CD8-positive, alpha-beta memory T cell (primary cell): Measurements from ENCODE around the gene RGL3. TPM values are rescaled to one million over a fixed set of nuclear protein-coding genes. Genes with fewer than 3 reads are reported as not detected.

Experiments
- CTCF ChIA-PET: fragments of 350-600 bp; sonication (Branson Sonifier 250); formaldehyde crosslinking; loops from one replicate; lab custom pipeline; 2021; ENCODE audit warnings: antibody characterized with exemption; lab: Charles Lee
- POLR2A ChIA-PET: fragments of 350-600 bp; sonication (Branson Sonifier 250); formaldehyde crosslinking; loops from one replicate; lab custom pipeline; 2021; ENCODE audit warnings: antibody characterized with exemption; lab: Charles Lee
- DNase-seq, 5 donors: peaks; one replicate each; pipeline versions ENCODE4 v3.0.0 to v3.0.0-alpha.2; 2020 to 2022; ENCODE audit warnings: mixed read lengths in 1 of 5
- H3K27ac ChIP-seq: one replicate; pipeline ENCODE4 v1.7.0; 2013; ENCODE audit warnings: low read depth, mild to moderate bottlenecking, low read length, moderate library complexity
- H3K27me3 ChIP-seq: 2 replicates; pipeline ENCODE4 v1.7.0; 2013; ENCODE audit warnings: low read length, mild to moderate bottlenecking; ENCODE audit not compliant: insufficient read depth, poor library complexity, severe bottlenecking
- H3K36me3 ChIP-seq: 2 replicates; pipeline ENCODE4 v1.7.0; 2013; ENCODE audit warnings: mild to moderate bottlenecking, low read length, moderate library complexity; ENCODE audit not compliant: insufficient read depth
- H3K4me1 ChIP-seq: 2 replicates; pipeline ENCODE4 v1.7.0; 2013; ENCODE audit warnings: mild to moderate bottlenecking, low read length, moderate library complexity; ENCODE audit not compliant: insufficient read depth
- H3K4me3 ChIP-seq: 2 replicates; pipeline ENCODE4 v1.7.0; 2013; ENCODE audit warnings: mild to moderate bottlenecking, low read length
- H3K9me3 ChIP-seq: 2 replicates; pipeline ENCODE4 v1.7.0; 2013; ENCODE audit warnings: mild to moderate bottlenecking, low read length
- H3K27ac Mint-ChIP-seq, 8 donors: one replicate each; pipeline ENCODE4 v1.8.0; 2020 to 2021; ENCODE audit warnings: mixed read lengths in 8 of 8, mild to moderate bottlenecking in 6 of 8, inconsistent platforms in 3 of 8, moderate library complexity in 3 of 8
- H3K27me3 Mint-ChIP-seq, 2 donors: one replicate each; pipeline ENCODE4 v1.8.0; 2020 to 2021; ENCODE audit warnings: mixed read lengths in 2 of 2, mild to moderate bottlenecking in 1 of 2, moderate library complexity in 1 of 2
- H3K36me3 Mint-ChIP-seq, 3 donors: one replicate each; pipeline ENCODE4 v1.8.0; 2020 to 2021; ENCODE audit warnings: mixed read lengths in 3 of 3, inconsistent platforms in 1 of 3, mild to moderate bottlenecking in 1 of 3
- H3K4me1 Mint-ChIP-seq, 3 donors: one replicate each; pipeline ENCODE4 v1.8.0; 2020 to 2021; ENCODE audit warnings: mixed read lengths in 3 of 3, inconsistent platforms in 1 of 3, mild to moderate bottlenecking in 1 of 3
- H3K4me3 Mint-ChIP-seq, 7 donors: one replicate each; pipeline ENCODE4 v1.8.0; 2020 to 2021; ENCODE audit warnings: mixed read lengths in 7 of 7, mild to moderate bottlenecking in 6 of 7, moderate library complexity in 4 of 7, inconsistent platforms in 2 of 7
- H3K9me3 Mint-ChIP-seq, 5 donors: one replicate each; pipeline ENCODE4 v1.8.0; 2020 to 2022; ENCODE audit warnings: mixed read lengths in 5 of 5, mild to moderate bottlenecking in 3 of 5, moderate library complexity in 2 of 5, inconsistent platforms in 1 of 5
- polyA plus RNA-seq: library from polyadenylated mRNA; unstranded; fragments of 300-500 nt; fragmentation: Illumina TruSeq; gene quantifications from one replicate; pipeline ENCODE4 v1.2.3, GENCODE V29; 2021
- total RNA-seq, 2 experiments: library from RNA; stranded (reverse); gene quantifications; one replicate each; pipeline ENCODE4 v1.2.3, GENCODE V29; 2021

RGL3 gene
- total and polyA plus RNA-seq, 3 experiments from 2014 or later: not detected

DNA sequence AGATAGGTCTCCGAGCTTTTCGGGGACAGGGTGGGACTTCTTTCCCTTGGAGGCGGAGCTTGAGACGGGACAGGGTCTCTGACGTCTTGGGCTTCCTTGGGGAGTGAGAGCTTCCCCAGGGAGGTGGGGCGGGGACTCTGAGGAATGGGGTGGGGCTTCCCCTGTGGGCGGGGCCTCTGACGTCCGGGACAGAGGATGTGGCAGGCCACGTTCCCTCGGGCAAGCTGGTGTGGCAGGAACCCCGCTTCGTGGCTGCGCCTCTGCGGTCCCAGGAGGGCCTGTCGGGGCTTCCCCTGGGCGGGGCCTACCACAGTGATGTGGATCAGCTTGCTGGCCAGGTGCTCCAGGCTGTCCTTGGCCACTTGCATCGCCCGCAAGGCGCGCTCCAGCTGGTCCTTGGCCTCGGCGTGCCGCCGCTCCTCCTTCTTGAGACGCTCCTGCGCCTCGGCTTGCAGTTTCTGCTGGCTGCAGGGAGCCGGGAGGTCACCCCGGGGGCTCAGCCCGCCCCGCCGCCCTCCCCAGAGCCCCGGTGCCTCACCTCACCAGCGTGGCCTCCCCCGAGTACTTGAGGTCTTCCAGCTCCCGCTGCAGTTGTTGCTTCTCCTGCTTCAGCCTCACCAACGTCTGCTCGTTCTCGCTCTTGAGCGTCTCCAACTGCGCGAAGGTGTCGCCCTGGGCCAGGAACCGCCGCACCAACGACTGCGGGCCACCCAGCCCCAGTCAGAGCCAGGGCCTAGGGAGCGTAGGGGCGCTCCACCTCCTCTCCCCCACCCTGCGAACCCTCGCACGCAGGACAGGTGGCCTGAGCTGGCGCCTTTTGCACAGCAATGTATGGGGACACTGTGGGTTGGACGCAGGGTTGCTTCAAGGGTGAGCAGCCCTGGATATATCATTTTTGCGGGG lies 3.3 kb upstream of the RGL3 start:
- peak; percentile 52 to 77 (median 69) for DNase-seq
- peak overlapping the region; percentile 43 for H3K4me3 ChIP-seq
- Mint-ChIP-seq H3K4me3 (peak overlapping the region; percentile 70 to 86 (median 80)), H3K4me1 (peaks cover 32 to 51% (median 37%) of the 10 kb centered on the region in 3 donors), H3K36me3 (no peaks in the 10 kb centered on the region), H3K27ac (peak overlapping the region in 5 of 8 donors; percentile 43 to 78 (median 50)), H3K9me3 (no peaks in the 10 kb centered on the region), H3K27me3 (peaks cover 43 to 58% of the 10 kb centered on the region in 2 donors)
- no peaks in the 10 kb centered on the region for H3K9me3 ChIP-seq
- peaks cover 36% of the 10 kb centered on the region for H3K27me3 ChIP-seq
- no peak overlapping the region for H3K27ac ChIP-seq
- no peaks in the 10 kb centered on the region for H3K36me3 ChIP-seq
- ChIA-PET POLR2A (interaction anchor here (1.0 kb wide), 1 partner anchor 41 kb away, joined by 4 read pairs; no protein-coding TSS in a partner anchor), CTCF (interaction anchor here (1.6 to 2.0 kb wide), 3 partner anchors 39 to 60 kb away, joined by 5 to 10 read pairs (median 5); no protein-coding TSS in a partner anchor)
- peaks cover 37% of the 10 kb centered on the region for H3K4me1 ChIP-seq

DNA sequence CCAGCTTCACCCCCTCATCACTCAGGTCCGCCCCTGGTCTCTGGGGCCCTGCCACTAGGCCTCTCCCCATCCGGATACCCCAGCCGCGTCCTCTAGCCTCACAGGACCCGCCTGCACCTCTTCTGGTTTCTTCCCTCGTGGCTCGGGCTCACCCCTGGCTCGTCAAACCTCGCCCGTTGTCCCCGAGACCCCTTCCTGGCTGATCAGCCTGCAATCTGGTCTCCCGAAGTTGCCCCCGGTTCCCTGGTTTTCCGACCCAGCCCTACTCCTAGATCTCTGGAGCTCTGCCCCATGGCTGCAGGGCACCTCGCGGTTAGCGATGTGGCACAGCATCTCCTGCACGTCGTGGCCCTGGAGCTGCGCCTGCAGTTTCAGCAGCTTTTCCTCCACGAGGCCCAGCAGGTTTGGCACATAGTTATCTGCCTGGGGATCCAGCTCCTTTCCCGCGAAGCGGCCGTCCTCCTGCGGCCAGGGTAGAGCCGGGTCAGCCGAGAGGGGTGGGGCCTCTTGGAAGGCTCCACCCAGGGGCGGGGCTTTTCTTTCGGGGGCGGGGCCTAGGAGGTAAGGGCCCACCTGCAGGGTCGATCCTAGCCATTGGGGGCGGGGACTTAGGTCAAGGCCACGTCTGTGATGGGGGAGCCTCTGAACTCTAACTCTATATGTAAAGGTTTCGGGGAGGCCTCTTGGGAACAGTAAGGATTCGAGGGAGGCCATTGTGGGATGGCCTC lies 2.4 kb upstream of the RGL3 start:
- H3K4me3 ChIP-seq: peak overlapping the region; percentile 43
- ChIA-PET CTCF (interaction anchor here (0.7 to 2.0 kb wide), 4 partner anchors 14 to 47 kb away, joined by 3 to 10 read pairs (median 4); partner anchors contain the start of genes ODAD3, PRKCSH and SWSAP1), POLR2A (interaction anchor here (0.7 kb wide), 1 partner anchor 39 kb away, joined by 3 read pairs; no protein-coding TSS in a partner anchor)
- Mint-ChIP-seq H3K4me1 (peaks cover 32 to 51% (median 37%) of the 10 kb centered on the region in 3 donors), H3K4me3 (peak overlapping the region; percentile 60 to 88 (median 79)), H3K27ac (peak overlapping the region in 5 of 8 donors; percentile 12 to 68 (median 47)), H3K9me3 (no peaks in the 10 kb centered on the region), H3K27me3 (peaks cover 46 to 60% of the 10 kb centered on the region in 2 donors), H3K36me3 (no peaks in the 10 kb centered on the region)
- peak in 4 of 5 donors; percentile 26 to 62 (median 36) for DNase-seq
- peaks cover 36% of the 10 kb centered on the region for H3K27me3 ChIP-seq
- H3K4me1 ChIP-seq: peaks cover 37% of the 10 kb centered on the region
- H3K36me3 ChIP-seq: no peaks in the 10 kb centered on the region
- no peaks in the 10 kb centered on the region for H3K9me3 ChIP-seq
- no peak overlapping the region for H3K27ac ChIP-seq

DNA sequence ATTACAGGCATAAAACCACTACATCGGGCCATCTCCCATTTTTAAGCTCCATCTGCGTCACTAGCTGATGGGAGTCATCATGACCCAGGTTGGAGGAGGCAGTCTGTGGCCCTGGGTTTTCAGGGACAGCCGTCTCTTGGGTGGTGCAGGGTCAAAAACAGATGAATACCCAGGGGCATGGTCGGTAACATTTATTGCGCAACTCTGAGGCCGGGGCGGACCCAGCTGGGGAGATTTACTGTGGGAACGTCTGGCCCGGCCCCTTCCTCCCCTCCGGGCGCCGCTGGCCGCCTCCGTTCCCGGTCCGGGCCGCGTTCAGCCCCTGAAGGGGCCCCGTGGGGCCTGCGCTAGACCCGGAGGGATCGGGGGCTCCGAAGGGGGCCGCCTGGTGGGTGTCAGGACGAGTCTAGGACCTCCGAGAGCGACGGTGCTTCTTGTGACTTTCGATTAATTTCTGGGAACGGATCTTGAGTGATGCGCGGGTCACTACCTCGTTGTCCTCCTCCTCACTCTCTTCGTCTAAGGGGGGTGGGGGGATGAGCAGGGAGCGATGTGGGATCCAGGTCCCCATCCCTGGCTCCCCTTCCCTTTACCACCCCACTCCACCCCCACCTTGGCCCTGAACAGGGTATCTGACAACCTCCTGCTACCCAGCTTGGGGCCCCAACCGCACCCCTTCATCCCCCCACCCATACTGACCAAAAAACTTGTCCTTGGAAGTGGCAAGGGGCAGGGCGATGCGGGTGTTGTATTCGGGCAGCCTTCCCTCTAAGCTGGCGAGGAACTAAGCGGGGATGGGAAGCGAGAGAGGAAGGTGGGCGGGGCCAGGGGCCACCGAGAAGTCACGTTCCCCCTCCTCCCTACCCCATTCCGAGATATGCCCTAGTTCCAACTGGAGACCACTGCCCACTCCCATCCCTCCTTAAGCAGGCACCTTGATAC lies 1.6 kb upstream of the RGL3 start:
- Histone ChIP-seq H3K36me3 (no peaks in the 10 kb centered on the region), H3K4me1 (peaks cover 37% of the 10 kb centered on the region), H3K27ac (no peak overlapping the region), H3K27me3 (peaks cover 36% of the 10 kb centered on the region), H3K9me3 (no peaks in the 10 kb centered on the region), H3K4me3 (no peak overlapping the region)
- H3K27ac Mint-ChIP-seq: peak overlapping the region in 3 of 8 donors; percentile 9 to 67 (median 50)
- no peak for DNase-seq
- peak overlapping the region; percentile 43 to 88 (median 79) for H3K4me3 Mint-ChIP-seq
- ChIA-PET CTCF (interaction anchor here (0.7 to 2.0 kb wide), 4 partner anchors 15 to 47 kb away, joined by 3 to 10 read pairs (median 4); partner anchors contain the start of genes ODAD3, PRKCSH and SWSAP1), POLR2A (interaction anchor here (0.6 to 0.8 kb wide), 3 partner anchors 15 to 1637 kb away, joined by 3 to 4 read pairs (median 3); partner anchors contain the start of gene PRKCSH)
- no peaks in the 10 kb centered on the region for H3K9me3 Mint-ChIP-seq
- peaks cover 32 to 51% (median 37%) of the 10 kb centered on the region in 3 donors for H3K4me1 Mint-ChIP-seq
- peaks cover 46 to 63% of the 10 kb centered on the region in 2 donors for H3K27me3 Mint-ChIP-seq
- no peaks in the 10 kb centered on the region for H3K36me3 Mint-ChIP-seq

DNA sequence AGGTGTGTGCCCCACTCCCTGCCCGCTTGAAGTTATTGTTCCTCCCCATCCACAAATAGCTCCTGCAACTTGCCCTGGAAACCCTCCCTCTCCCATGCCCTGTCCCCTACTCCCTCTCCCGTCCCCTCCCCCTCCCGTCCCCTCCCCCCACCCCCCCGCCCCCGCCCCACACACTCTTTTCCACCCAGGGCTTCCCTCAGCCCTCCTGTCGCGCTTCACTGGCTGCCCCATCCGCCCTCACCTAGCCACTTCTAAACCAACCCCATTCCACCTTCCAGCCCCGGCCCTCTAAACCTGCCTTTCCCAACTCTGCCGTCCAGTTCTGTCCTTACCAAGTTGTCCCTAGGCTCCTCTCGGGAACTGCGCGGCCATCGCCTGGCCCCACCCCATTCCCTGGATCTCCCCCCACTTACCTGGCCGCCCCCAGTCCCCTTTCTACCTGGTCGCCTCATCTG lies 993 bp downstream of the RGL3 start:
- CTCF ChIA-PET: interaction anchor here (1.0 kb wide), 1 partner anchor 11 kb away, joined by 3 read pairs; no protein-coding TSS in a partner anchor
- H3K4me1 ChIP-seq: peaks cover 30% of the 10 kb centered on the region
- Mint-ChIP-seq H3K4me1 (peaks cover 27 to 43% (median 30%) of the 10 kb centered on the region in 3 donors), H3K36me3 (no peaks in the 10 kb centered on the region), H3K27ac (no peak overlapping the region), H3K4me3 (peak overlapping the region in 1 of 7 donors; percentile 54), H3K9me3 (no peaks in the 10 kb centered on the region), H3K27me3 (peaks cover 35 to 53% of the 10 kb centered on the region in 2 donors)
- DNase-seq: no peak
- no peak overlapping the region for H3K4me3 ChIP-seq
- peaks cover 32% of the 10 kb centered on the region for H3K27me3 ChIP-seq
- POLR2A ChIA-PET: interaction anchor here (0.5 kb wide), 1 partner anchor 77 kb away, joined by 6 read pairs; no protein-coding TSS in a partner anchor
- no peak overlapping the region for H3K27ac ChIP-seq
- H3K36me3 ChIP-seq: no peaks in the 10 kb centered on the region
- no peaks in the 10 kb centered on the region for H3K9me3 ChIP-seq

DNA sequence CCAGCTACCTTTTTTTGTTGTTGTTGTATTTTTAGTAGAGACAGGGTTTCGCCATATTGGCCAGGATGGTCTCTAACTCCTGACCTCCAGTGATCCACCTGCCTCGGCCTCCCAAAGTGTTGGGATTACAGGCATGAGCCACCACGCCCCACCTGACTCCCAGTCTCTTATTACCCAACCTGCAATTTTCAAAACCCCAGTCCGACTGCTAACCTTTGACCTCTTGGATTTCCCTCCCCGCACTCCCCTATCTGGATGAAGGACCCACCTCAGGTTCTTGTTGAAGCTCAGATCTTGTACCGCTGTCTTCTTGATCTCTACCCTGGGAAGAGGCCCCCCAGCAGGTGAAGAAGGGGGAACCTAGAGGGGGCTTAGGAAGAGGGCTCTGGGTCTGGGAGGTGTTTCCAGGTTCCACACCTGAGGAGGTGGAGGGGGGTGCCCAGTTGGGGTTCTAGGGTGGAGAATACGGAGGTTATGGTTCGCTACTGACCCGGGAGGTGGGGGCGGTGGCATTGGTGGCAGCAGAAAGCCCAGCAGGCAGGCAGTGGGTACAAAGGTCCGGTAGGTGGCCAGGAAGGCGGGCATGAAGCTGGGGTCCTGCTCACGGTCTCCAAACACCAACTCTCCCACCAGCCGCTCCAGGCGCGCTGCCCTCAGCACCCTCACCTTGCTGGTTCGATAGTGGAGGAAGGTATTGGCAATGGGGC lies 2.6 kb downstream of the RGL3 start:
- H3K4me1 ChIP-seq: peaks cover 14% of the 10 kb centered on the region
- H3K27me3 Mint-ChIP-seq: peaks cover 25 to 44% of the 10 kb centered on the region in 2 donors
- peaks cover 18% of the 10 kb centered on the region for H3K27me3 ChIP-seq
- DNase-seq: no peak
- H3K4me1 Mint-ChIP-seq: peaks cover 16 to 27% (median 17%) of the 10 kb centered on the region in 3 donors
- no peaks in the 10 kb centered on the region for H3K9me3 Mint-ChIP-seq
- ChIA-PET POLR2A (no interaction called here), CTCF (no interaction called here)
- H3K27ac ChIP-seq: no peak overlapping the region
- H3K36me3 ChIP-seq: no peaks in the 10 kb centered on the region
- H3K36me3 Mint-ChIP-seq: no peaks in the 10 kb centered on the region
- H3K4me3 ChIP-seq: no peak overlapping the region
- no peaks in the 10 kb centered on the region for H3K9me3 ChIP-seq
- peak overlapping the region in 1 of 8 donors; percentile 58 for H3K27ac Mint-ChIP-seq
- H3K4me3 Mint-ChIP-seq: no peak overlapping the region

DNA sequence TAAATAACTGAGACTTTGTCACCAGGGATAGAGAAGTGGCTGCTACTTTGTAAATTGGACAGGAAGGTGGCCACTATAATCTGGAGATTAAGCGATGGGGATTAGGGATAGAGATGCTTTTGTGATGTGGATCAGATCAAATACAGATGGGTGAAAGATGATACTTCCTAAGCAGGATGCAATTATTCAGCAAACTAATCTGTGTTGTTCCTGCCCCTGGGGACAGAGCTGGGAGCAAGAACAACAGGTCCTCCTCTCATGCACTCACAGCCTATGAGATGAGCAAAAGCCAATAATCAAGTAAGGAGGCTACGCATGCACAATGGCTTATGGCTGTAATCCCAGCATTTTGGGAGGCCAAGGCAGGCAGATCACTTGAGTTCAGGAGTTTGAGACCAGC lies 4.6 kb downstream of the RGL3 start:
- CTCF ChIA-PET: no interaction called here
- no peak overlapping the region for H3K27ac ChIP-seq
- DNase-seq: no peak
- Mint-ChIP-seq H3K36me3 (no peaks in the 10 kb centered on the region), H3K27ac (no peak overlapping the region), H3K4me3 (no peak overlapping the region), H3K27me3 (peaks cover 13 to 37% of the 10 kb centered on the region in 2 donors), H3K4me1 (peaks cover 4 to 12% (median 4%) of the 10 kb centered on the region in 3 donors), H3K9me3 (no peaks in the 10 kb centered on the region)
- POLR2A ChIA-PET: no interaction called here
- H3K27me3 ChIP-seq: no peaks in the 10 kb centered on the region
- H3K4me1 ChIP-seq: no peaks in the 10 kb centered on the region
- H3K36me3 ChIP-seq: no peaks in the 10 kb centered on the region
- no peak overlapping the region for H3K4me3 ChIP-seq
- H3K9me3 ChIP-seq: no peaks in the 10 kb centered on the region
